HL-60 (cell line): Measurements from ENCODE around the gene LRRC32.
A peak's percentile ranks its signal among the peaks of the same experiment; 100 is the strongest.

Experiments used
- DNase-seq, 2 experiments: peaks; one replicate each; pipeline ENCODE4 v3.0.0-alpha.2; 2010 to 2020; ENCODE audit warnings: low read depth in 1 of 2, low spot score in 1 of 2
- H3K27ac ChIP-seq: fragments of 250-450 bp; sonication (Bioruptor Pico); replicated peaks from 2 replicates; pipeline ENCODE4 v1.5.1; 2020; ENCODE audit warnings: mild to moderate bottlenecking, moderate library complexity
- H3K27me3 ChIP-seq: fragments of 250-450 bp; sonication (Bioruptor Pico); 2 replicates; pipeline ENCODE4 v1.5.1; 2021; ENCODE audit warnings: mild to moderate bottlenecking, moderate library complexity; ENCODE audit not compliant: insufficient read depth, poor library complexity, severe bottlenecking
- H3K4me3 ChIP-seq: replicated peaks from 2 replicates; pipeline ENCODE4 v1.5.1; 2011; ENCODE audit warnings: mild to moderate bottlenecking, control low read depth, low read length; ENCODE audit not compliant: insufficient read depth
- CTCF ChIP-seq: IDR thresholded peaks from one replicate; pipeline ENCODE4 v1.5.1; 2011; ENCODE audit warnings: low read length, control low read depth, inconsistent platforms; ENCODE audit not compliant: insufficient read depth
- GABPA ChIP-seq: IDR thresholded peaks from 2 replicates; pipeline ENCODE4 v1.6.1; 2012; ENCODE audit warnings: low read depth
- POLR2AphosphoS5 ChIP-seq: IDR thresholded peaks from 2 replicates; pipeline ENCODE4 v1.6.1; 2012; ENCODE audit warnings: low read depth
- SPI1 ChIP-seq: IDR thresholded peaks from 2 replicates; pipeline ENCODE4 v1.6.1; 2012; ENCODE audit warnings: low read depth, mild to moderate bottlenecking, borderline replicate concordance
- TF ChIP-seq, protein P1 (sequence below): IDR thresholded peaks from 2 replicates; pipeline ENCODE4 v1.6.1; 2012; ENCODE audit warnings: low read depth; ENCODE audit not compliant: insufficient replicate concordance

The LRRC32 gene

GRCh38 chr11:76629853-76630599 lies 40.5 kb downstream of the LRRC32 start:
- Histone ChIP-seq H3K4me3 (no peak overlapping the region), H3K27ac (peak overlapping the region; percentile 46), H3K27me3 (no peaks in the 10 kb centered on the region)
- peak; percentile 79; the same call in 1 of the 2 replicates for TF ChIP-seq SPI1
- TF ChIP-seq, protein P1, sequence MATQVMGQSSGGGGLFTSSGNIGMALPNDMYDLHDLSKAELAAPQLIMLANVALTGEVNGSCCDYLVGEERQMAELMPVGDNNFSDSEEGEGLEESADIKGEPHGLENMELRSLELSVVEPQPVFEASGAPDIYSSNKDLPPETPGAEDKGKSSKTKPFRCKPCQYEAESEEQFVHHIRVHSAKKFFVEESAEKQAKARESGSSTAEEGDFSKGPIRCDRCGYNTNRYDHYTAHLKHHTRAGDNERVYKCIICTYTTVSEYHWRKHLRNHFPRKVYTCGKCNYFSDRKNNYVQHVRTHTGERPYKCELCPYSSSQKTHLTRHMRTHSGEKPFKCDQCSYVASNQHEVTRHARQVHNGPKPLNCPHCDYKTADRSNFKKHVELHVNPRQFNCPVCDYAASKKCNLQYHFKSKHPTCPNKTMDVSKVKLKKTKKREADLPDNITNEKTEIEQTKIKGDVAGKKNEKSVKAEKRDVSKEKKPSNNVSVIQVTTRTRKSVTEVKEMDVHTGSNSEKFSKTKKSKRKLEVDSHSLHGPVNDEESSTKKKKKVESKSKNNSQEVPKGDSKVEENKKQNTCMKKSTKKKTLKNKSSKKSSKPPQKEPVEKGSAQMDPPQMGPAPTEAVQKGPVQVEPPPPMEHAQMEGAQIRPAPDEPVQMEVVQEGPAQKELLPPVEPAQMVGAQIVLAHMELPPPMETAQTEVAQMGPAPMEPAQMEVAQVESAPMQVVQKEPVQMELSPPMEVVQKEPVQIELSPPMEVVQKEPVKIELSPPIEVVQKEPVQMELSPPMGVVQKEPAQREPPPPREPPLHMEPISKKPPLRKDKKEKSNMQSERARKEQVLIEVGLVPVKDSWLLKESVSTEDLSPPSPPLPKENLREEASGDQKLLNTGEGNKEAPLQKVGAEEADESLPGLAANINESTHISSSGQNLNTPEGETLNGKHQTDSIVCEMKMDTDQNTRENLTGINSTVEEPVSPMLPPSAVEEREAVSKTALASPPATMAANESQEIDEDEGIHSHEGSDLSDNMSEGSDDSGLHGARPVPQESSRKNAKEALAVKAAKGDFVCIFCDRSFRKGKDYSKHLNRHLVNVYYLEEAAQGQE, result no peak
- TF ChIP-seq CTCF, result no peak
- TF ChIP-seq POLR2AphosphoS5, result peak; percentile 42; the same call in 1 of the 2 replicates
- peak; percentile 68 to 89 for DNase-seq

- TF ChIP-seq GABPA (0 out of 2 replicates have a peak, but pooled peaks have one; percentile 31), POLR2AphosphoS5 (no peak), SPI1 (peak; percentile 71; the same call in 1 of the 2 replicates)
- Histone ChIP-seq H3K27me3 (no peaks in the 10 kb centered on the region), H3K27ac (peak overlapping the region; percentile 46), H3K4me3 (no peak overlapping the region)
- DNase-seq, result peak; percentile 59 to 86
Observed at GRCh38 chr11:76629116-76629852, 41.3 kb downstream of the LRRC32 start.

- Histone ChIP-seq H3K27ac (no peak overlapping the region), H3K4me3 (no peak overlapping the region), H3K27me3 (no peaks in the 10 kb centered on the region)
- DNase-seq, result no peak
- no peak for TF ChIP-seq GABPA
Observed at GRCh38 chr11:76628408-76628947, 42.1 kb downstream of the LRRC32 start.

GRCh38 chr11:76627606-76628005 lies 42.9 kb downstream of the LRRC32 start:
- Histone ChIP-seq H3K4me3 (no peak overlapping the region), H3K27me3 (no peaks in the 10 kb centered on the region), H3K27ac (no peak overlapping the region)
- no peak for DNase-seq
- TF ChIP-seq SPI1, result peak; percentile 55
- no peak for TF ChIP-seq GABPA

GRCh38 chr11:76626921-76627401 lies 43.6 kb downstream of the LRRC32 start:
- H3K27me3 ChIP-seq, result no peaks in the 10 kb centered on the region
- no peak for TF ChIP-seq CTCF
- TF ChIP-seq, protein P1, result no peak
- TF ChIP-seq POLR2AphosphoS5, result peak; percentile 92
- TF ChIP-seq SPI1, result peak; percentile 73; the same call in 1 of the 2 replicates
- TF ChIP-seq GABPA, result no peak; the same call in 1 of the 2 replicates
- no peak overlapping the region for H3K27ac ChIP-seq
- H3K4me3 ChIP-seq, result no peak overlapping the region
- peak; percentile 68 to 92 for DNase-seq
